ENCODE data around the gene DCAKD. TPM values are rescaled to one million over a fixed set of nuclear protein-coding genes. Genes with fewer than 3 reads are reported as not detected.

Gene DCAKD
- total RNA-seq, 1 donor from 2014 or later = 42.2 TPM

DNA sequence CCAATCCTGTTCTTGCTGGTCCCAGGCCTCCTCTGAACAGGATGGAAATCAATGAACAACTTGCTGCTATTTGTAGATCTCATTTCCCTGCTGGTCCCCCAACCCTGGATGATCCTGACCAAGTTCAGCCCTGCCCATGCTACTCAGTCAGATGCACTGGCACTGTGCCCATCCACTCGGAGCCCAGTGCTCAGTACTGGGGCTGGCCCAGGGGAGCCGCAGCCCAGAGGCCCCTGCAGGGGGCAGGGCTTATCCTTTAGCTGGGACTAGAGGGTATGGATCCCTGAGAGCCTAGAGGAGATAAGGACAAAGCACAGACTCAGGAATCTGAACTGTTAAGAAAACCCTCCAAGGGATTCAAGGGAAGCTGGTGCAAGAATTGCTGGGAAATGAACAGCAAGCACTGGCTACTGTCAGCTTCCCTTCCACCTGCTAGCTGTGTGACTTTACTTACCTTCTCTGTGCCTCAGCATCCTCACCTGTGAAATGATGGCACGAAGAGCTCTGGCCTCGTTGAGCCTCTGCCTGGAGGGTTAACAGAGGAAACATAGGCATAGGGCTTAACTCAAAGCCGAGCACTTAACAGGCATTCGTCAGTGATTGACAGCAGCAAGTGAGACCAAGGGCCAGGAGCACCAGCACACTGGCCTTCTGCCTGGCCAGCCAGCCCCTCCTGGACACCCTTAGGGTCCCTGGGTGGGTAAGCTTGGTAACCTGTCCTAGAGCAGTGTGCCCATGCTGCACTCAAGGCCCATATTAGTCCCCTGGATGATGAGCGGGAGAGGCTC lies 53.5 kb downstream of the DCAKD start:
- DNase-seq (ENCODE audit: extremely low spot score, unreplicated experiment) = no peak
- no peaks in the 10 kb centered on the region for H3K4me1 Mint-ChIP-seq (ENCODE audit: unreplicated experiment)
- H3K36me3 Mint-ChIP-seq (ENCODE audit: unreplicated experiment) = no peaks in the 10 kb centered on the region
- no peak overlapping the region for H3K27ac Mint-ChIP-seq (ENCODE audit: unreplicated experiment)
- H3K9me3 Mint-ChIP-seq (ENCODE audit: unreplicated experiment) = peaks cover 9% of the 10 kb centered on the region
- TF ChIP-seq, protein P1, sequence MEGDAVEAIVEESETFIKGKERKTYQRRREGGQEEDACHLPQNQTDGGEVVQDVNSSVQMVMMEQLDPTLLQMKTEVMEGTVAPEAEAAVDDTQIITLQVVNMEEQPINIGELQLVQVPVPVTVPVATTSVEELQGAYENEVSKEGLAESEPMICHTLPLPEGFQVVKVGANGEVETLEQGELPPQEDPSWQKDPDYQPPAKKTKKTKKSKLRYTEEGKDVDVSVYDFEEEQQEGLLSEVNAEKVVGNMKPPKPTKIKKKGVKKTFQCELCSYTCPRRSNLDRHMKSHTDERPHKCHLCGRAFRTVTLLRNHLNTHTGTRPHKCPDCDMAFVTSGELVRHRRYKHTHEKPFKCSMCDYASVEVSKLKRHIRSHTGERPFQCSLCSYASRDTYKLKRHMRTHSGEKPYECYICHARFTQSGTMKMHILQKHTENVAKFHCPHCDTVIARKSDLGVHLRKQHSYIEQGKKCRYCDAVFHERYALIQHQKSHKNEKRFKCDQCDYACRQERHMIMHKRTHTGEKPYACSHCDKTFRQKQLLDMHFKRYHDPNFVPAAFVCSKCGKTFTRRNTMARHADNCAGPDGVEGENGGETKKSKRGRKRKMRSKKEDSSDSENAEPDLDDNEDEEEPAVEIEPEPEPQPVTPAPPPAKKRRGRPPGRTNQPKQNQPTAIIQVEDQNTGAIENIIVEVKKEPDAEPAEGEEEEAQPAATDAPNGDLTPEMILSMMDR (IDR thresholded peaks at IDR 0.05) = no peak
- H3K4me3 Mint-ChIP-seq (ENCODE audit: unreplicated experiment) = no peak overlapping the region
- H3K27me3 Mint-ChIP-seq (ENCODE audit: unreplicated experiment) = peaks cover 9% of the 10 kb centered on the region

DNA sequence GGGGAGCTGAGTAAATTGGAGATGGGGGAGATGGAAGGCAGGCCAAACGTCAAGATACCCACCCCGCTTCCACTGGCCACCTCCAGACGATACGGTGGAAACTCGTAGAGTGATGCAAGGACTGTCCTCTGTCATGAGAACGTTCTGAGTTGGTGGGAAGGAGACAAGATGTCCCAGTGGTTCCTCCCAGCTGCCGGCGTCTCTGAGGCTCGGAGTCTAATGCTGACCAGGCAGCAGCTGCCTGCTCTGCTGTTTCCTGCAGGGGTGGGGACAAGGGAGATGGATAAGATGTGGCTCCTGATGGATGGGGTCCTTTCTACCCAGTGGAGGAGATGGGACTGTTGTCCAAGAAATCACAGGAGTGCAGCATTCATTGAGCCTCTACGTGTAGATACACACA lies 55.1 kb downstream of the DCAKD start:
- TF ChIP-seq, protein P1 (IDR thresholded peaks at IDR 0.05) = no peak
- Mint-ChIP-seq H3K4me3 (ENCODE audit: unreplicated experiment) (no peak overlapping the region), H3K27me3 (ENCODE audit: unreplicated experiment) (peaks cover 13% of the 10 kb centered on the region), H3K27ac (ENCODE audit: unreplicated experiment) (no peak overlapping the region), H3K36me3 (ENCODE audit: unreplicated experiment) (no peaks in the 10 kb centered on the region), H3K9me3 (ENCODE audit: unreplicated experiment) (peaks cover 9% of the 10 kb centered on the region), H3K4me1 (ENCODE audit: unreplicated experiment) (no peaks in the 10 kb centered on the region)
- no peak for DNase-seq (ENCODE audit: extremely low spot score, unreplicated experiment)

DNA sequence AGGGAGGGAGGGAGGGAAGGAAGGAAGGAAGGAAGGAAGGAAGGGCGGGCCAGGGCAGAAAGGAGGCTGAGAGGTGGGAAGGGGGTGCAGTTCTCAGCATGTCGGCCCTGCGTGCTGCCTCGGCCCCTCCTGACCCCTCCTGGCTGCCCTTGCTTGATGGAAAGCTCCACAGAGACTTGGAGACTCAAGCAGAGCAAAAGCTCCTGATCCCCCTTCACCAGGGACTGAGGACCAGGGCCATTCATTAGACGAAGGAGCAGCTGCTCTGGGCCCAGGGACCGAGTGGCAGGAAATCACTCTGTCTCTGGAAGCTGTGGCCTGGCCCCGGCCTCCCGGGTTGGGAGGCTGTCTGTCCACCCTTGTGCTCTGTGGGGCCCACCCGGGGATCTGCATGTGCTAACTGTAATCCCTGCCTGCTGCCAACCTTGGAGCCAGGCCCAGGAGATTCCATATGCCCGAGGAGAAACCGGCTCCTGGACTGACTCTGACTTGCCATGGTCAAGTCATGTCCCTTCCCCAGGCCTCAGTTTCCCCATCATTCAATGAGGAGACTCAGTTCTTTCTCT lies 55.9 kb downstream of the DCAKD start:
- no peak for DNase-seq (ENCODE audit: extremely low spot score, unreplicated experiment)
- H3K27ac Mint-ChIP-seq (ENCODE audit: unreplicated experiment) = no peak overlapping the region
- H3K4me1 Mint-ChIP-seq (ENCODE audit: unreplicated experiment) = no peaks in the 10 kb centered on the region
- no peak overlapping the region for H3K4me3 Mint-ChIP-seq (ENCODE audit: unreplicated experiment)
- TF ChIP-seq, protein P1 (IDR thresholded peaks at IDR 0.05) = no peak
- peaks cover 13% of the 10 kb centered on the region for H3K27me3 Mint-ChIP-seq (ENCODE audit: unreplicated experiment)
- no peaks in the 10 kb centered on the region for H3K36me3 Mint-ChIP-seq (ENCODE audit: unreplicated experiment)
- H3K9me3 Mint-ChIP-seq (ENCODE audit: unreplicated experiment) = peaks cover 9% of the 10 kb centered on the region

DNA sequence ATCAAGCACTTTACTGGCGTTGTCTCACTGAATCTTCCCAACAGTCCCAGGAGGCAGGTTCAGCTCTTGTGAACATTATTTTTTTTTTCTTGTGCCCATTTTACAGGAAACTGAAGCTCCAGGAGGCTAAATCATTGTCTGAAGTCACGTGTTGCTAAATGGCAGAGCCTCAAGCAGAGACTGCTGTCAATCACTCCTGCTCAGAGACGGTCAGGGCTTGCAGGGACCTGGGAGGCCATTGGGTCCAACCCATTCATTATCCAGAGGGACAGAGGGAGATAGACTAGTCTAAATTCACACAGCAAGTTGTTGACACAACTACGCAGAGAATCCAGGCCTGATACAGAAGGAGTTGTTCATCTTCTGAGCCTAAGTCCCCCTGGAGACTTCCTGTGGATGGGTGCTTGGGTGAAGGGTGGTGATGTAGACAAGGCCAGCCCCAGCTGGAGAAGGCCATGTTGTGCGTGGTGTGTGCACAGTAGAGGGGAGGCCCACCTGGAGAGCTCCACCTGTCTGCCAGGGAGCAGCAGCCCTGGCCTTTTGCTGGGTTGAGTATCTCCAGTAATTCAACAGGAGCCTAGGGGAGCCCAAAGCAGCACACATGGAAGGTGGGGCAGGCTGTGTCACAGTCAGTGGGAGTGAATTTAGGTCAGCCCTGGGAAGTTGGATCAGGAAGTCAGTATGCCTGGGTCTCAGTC lies 59.0 kb downstream of the DCAKD start:
- no peaks in the 10 kb centered on the region for H3K36me3 Mint-ChIP-seq (ENCODE audit: unreplicated experiment)
- peaks cover 3% of the 10 kb centered on the region for H3K4me1 Mint-ChIP-seq (ENCODE audit: unreplicated experiment)
- no peak overlapping the region for H3K27ac Mint-ChIP-seq (ENCODE audit: unreplicated experiment)
- TF ChIP-seq, protein P1 (IDR thresholded peaks at IDR 0.05) = no peak
- no peak for DNase-seq (ENCODE audit: extremely low spot score, unreplicated experiment)
- H3K4me3 Mint-ChIP-seq (ENCODE audit: unreplicated experiment) = no peak overlapping the region
- no peaks in the 10 kb centered on the region for H3K9me3 Mint-ChIP-seq (ENCODE audit: unreplicated experiment)
- peaks cover 11% of the 10 kb centered on the region for H3K27me3 Mint-ChIP-seq (ENCODE audit: unreplicated experiment)

DNA sequence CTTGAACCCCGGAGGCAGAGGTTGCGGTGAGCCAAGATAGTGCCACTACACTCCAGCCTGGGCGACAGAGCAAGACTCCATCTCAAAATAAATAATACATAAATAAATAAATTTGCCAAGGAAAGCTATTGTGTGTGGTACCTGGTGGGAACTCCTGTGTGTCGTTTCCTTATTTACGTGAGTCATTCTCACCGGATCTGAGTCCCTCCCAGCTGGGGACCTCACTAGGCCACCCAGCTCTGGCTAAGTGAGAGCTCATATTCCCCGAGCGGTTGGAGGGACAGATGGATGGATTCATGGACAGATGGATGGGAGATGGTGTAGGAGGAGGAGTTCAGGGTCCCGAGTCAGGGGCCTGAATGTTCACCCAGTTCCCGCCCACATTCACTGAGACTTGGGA lies 60.4 kb downstream of the DCAKD start:
- TF ChIP-seq, protein P1 (IDR thresholded peaks at IDR 0.05) = no peak
- no peak for DNase-seq (ENCODE audit: extremely low spot score, unreplicated experiment)
- peaks cover 5% of the 10 kb centered on the region for H3K27me3 Mint-ChIP-seq (ENCODE audit: unreplicated experiment)
- no peak overlapping the region for H3K4me3 Mint-ChIP-seq (ENCODE audit: unreplicated experiment)
- no peaks in the 10 kb centered on the region for H3K36me3 Mint-ChIP-seq (ENCODE audit: unreplicated experiment)
- peaks cover 6% of the 10 kb centered on the region for H3K4me1 Mint-ChIP-seq (ENCODE audit: unreplicated experiment)
- H3K27ac Mint-ChIP-seq (ENCODE audit: unreplicated experiment) = no peak overlapping the region
- H3K9me3 Mint-ChIP-seq (ENCODE audit: unreplicated experiment) = no peaks in the 10 kb centered on the region
